Measurements from ENCODE around the gene LPAR4.

The LPAR4 gene

DNA sequence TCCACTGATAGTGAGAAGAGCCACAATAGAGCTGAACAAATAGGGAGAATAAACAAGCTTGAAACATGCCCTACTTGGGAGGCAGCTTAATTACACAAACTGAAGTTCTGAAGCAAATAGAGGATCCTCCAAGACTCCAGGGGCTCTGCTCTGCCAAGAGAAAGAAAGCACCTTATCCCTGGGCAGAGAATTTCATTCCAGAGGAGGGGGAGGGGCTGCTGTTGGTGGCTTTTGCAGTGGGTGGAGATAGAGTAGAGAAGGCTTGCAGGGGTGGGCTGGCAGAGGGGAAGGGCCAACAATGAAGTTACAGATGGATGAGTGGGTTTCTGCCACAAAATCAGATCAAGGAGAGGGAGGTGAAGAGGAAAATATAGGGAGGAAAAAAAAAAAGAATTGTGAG lies 1.0 kb upstream of the LPAR4 start:
- no peak for DNase-seq (ENCODE audit: low read depth)
- TF ChIP-seq, protein P1, sequence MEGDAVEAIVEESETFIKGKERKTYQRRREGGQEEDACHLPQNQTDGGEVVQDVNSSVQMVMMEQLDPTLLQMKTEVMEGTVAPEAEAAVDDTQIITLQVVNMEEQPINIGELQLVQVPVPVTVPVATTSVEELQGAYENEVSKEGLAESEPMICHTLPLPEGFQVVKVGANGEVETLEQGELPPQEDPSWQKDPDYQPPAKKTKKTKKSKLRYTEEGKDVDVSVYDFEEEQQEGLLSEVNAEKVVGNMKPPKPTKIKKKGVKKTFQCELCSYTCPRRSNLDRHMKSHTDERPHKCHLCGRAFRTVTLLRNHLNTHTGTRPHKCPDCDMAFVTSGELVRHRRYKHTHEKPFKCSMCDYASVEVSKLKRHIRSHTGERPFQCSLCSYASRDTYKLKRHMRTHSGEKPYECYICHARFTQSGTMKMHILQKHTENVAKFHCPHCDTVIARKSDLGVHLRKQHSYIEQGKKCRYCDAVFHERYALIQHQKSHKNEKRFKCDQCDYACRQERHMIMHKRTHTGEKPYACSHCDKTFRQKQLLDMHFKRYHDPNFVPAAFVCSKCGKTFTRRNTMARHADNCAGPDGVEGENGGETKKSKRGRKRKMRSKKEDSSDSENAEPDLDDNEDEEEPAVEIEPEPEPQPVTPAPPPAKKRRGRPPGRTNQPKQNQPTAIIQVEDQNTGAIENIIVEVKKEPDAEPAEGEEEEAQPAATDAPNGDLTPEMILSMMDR (conservative IDR thresholded peaks at IDR 0.05; ENCODE audit: low read depth, low read length): no peak

DNA sequence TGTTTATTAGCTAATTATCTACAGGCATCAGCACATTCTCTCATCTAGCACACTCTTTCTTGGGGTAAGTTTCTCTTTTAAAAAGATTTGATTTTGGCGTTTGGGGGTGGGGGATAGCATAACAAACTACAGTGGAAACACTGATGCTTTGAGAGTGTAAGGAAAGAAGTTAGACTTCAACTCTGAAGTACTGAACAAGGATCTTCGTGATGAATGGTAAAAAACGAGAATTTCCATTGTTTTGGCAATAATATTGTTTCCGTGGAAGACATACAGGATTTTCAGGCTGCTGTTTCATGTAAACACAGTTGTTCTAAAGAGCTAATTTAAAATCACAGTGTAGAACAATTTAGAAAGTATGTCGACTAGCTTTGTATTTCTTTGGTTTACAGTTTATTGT lies 451 bp downstream of the LPAR4 start:
- TF ChIP-seq, protein P1 (conservative IDR thresholded peaks at IDR 0.05; ENCODE audit: low read depth, low read length): no peak
- peak overlapping the region; percentile 55 for H3K4me3 ChIP-seq (ENCODE audit: low read depth, low read length)
- peak; percentile 7 for DNase-seq (ENCODE audit: low read depth)

More for the DNA sequence above, 1.0 kb upstream of the LPAR4 start:
- H3K4me3 ChIP-seq (ENCODE audit: low read depth, low read length): no peak overlapping the region

DNA sequence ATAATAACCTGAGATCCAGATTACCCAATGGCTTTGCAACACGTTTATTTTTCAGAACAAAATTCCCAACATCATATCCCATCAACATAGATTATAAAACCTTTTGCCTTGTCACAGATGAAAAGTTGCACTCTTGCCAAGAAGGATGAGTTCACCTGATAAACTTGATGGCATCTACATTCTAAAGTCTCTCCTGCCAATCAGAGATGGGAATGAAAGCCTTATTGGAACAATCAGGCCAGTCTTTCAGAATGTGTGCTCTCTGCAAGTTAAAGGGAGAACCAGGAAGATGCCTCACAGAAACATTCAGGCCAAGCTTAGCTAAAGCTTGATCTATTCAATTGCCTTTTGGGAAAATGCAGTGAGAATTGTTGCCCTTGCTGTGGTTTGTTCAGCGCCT lies 1.3 kb downstream of the LPAR4 start:
- H3K4me3 ChIP-seq (ENCODE audit: low read depth, low read length): no peak overlapping the region
- TF ChIP-seq, protein P1 (conservative IDR thresholded peaks at IDR 0.05; ENCODE audit: low read depth, low read length): no peak
- DNase-seq (ENCODE audit: low read depth): no peak

DNA sequence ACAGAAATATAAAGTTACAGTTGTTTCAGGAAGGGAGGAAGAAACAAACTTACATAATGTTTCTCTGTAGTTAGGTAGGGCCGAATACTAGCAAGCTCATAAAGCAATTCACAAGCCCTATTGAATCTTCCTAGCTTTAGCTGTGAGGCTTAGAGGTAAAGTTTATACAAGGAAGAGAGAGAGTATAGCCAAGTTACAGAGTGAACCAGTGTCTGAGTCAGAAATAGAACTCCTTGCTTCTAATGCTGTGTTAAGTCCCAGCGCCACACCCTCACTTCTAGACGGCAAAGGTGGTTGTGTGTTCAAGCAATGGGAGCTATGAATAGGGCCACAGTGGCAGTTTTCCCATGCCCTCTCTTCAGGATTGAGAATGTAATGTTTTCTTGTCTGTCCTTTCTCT lies 6.1 kb downstream of the LPAR4 start:
- TF ChIP-seq, protein P1 (conservative IDR thresholded peaks at IDR 0.05; ENCODE audit: low read depth, low read length): no peak
- no peak for DNase-seq (ENCODE audit: low read depth)
- no peak overlapping the region for H3K4me3 ChIP-seq (ENCODE audit: low read depth, low read length)

DNA sequence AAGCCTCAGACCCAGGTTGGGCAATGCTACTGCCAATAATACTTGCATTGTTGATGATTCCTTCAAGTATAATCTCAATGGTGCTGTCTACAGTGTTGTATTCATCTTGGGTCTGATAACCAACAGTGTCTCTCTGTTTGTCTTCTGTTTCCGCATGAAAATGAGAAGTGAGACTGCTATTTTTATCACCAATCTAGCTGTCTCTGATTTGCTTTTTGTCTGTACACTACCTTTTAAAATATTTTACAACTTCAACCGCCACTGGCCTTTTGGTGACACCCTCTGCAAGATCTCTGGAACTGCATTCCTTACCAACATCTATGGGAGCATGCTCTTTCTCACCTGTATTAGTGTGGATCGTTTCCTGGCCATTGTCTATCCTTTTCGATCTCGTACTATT lies 7.4 kb downstream of the LPAR4 start:
- TF ChIP-seq, protein P1 (conservative IDR thresholded peaks at IDR 0.05; ENCODE audit: low read depth, low read length): no peak
- H3K4me3 ChIP-seq (ENCODE audit: low read depth, low read length): no peak overlapping the region
- DNase-seq (ENCODE audit: low read depth): no peak

DNA sequence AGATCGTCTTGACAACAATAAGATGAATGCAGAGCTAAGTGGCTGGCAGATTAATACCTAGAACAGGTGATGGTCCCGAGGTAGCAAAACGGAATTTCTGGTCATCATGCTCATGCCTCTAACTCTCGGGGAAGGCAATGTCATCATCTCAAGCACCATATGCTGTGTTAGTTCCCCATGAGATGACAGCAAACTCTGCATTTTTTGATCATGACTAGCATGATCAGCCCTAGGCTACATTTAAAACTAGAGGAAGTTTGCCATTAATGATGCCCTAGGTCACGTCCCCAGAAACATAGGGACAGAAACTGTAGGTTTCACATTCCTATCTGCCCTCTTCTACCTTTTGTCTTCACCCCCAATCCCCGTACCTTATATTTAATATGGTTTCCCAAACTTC lies 11.6 kb downstream of the LPAR4 start:
- no peak for DNase-seq (ENCODE audit: low read depth)

More for the DNA sequence above, 11.6 kb downstream of the LPAR4 start:
- TF ChIP-seq, protein P1 (conservative IDR thresholded peaks at IDR 0.05; ENCODE audit: low read depth, low read length): no peak
- no peak overlapping the region for H3K4me3 ChIP-seq (ENCODE audit: low read depth, low read length)

Measured in choroid plexus epithelial cell (primary cell).